Measurements from ENCODE around the gene SNIP1. TPM values are rescaled to one million over a fixed set of nuclear protein-coding genes. Genes with fewer than 3 reads are reported as not detected.
"Not testable (repeated sequence)": the region's sequence is repeated elsewhere in the genome, so short reads cannot be mapped to it uniquely, and the experiment has no call there.

Gene SNIP1
- total RNA-seq, 1 experiment from 2014 or later = 8.6 TPM

- Histone ChIP-seq H3K27ac (ENCODE audit: low read length) (no peak overlapping the region), H3K9me3 (ENCODE audit: low read length) (no peaks in the 10 kb centered on the region; the same call in 1 of the 2 replicates), H3K36me3 (ENCODE audit: insufficient read depth, low read length) (peaks cover 30% of the 10 kb centered on the region), H3K27me3 (ENCODE audit: low read length) (no peaks in the 10 kb centered on the region), H3K4me1 (ENCODE audit: low read length) (peaks cover 16% of the 10 kb centered on the region), H2AFZ (ENCODE audit: low read length) (no peak overlapping the region), H3K9ac (ENCODE audit: low read length) (no peak overlapping the region), H3K79me2 (ENCODE audit: low read length) (peaks cover 53% of the 10 kb centered on the region), H3K4me3 (ENCODE audit: low read length) (no peak overlapping the region), H3K4me2 (ENCODE audit: low read depth, low read length, poor library complexity, severe bottlenecking) (no peak overlapping the region), H4K20me1 (ENCODE audit: insufficient read depth, low read depth, low read length) (peaks cover 14% of the 10 kb centered on the region), H3K9me2 (replicated peaks; ENCODE audit: insufficient read depth, low read length) (no peaks in the 10 kb centered on the region)
- no peak for DNase-seq
These were observed 4.8 kb downstream of the SNIP1 start for GRCh38 chr1:37549341-37549740.

GRCh38 chr1:37545019-37545418 lies 9.1 kb downstream of the SNIP1 start:
- no peak overlapping the region for H3K4me2 ChIP-seq (ENCODE audit: low read depth, low read length, poor library complexity, severe bottlenecking)
- no peaks in the 10 kb centered on the region for H3K9me2 ChIP-seq (replicated peaks; ENCODE audit: insufficient read depth, low read length)

GRCh38 chr1:37544530-37544929 lies 9.6 kb downstream of the SNIP1 start:
- Histone ChIP-seq H3K9me3 (ENCODE audit: low read length) (no peaks in the 10 kb centered on the region), H3K36me3 (ENCODE audit: insufficient read depth, low read length) (peaks cover 19% of the 10 kb centered on the region), H2AFZ (ENCODE audit: low read length) (no peak overlapping the region), H4K20me1 (ENCODE audit: insufficient read depth, low read depth, low read length) (no peaks in the 10 kb centered on the region), H3K4me1 (ENCODE audit: low read length) (no peaks in the 10 kb centered on the region), H3K4me3 (ENCODE audit: low read length) (no peak overlapping the region), H3K27me3 (ENCODE audit: low read length) (no peaks in the 10 kb centered on the region), H3K9ac (ENCODE audit: low read length) (no peak overlapping the region), H3K79me2 (ENCODE audit: low read length) (peaks cover 12% of the 10 kb centered on the region), H3K4me2 (ENCODE audit: low read depth, low read length, poor library complexity, severe bottlenecking) (no peak overlapping the region), H3K9me2 (replicated peaks; ENCODE audit: insufficient read depth, low read length) (no peaks in the 10 kb centered on the region), H3K27ac (ENCODE audit: low read length) (no peak overlapping the region)
- no peak for DNase-seq

More at GRCh38 chr1:37545019-37545418, 9.1 kb downstream of the SNIP1 start:
- peaks cover 23% of the 10 kb centered on the region for H3K36me3 ChIP-seq (ENCODE audit: insufficient read depth, low read length)
- H3K79me2 ChIP-seq (ENCODE audit: low read length) = peaks cover 17% of the 10 kb centered on the region
- H4K20me1 ChIP-seq (ENCODE audit: insufficient read depth, low read depth, low read length) = no peaks in the 10 kb centered on the region
- no peaks in the 10 kb centered on the region for H3K4me1 ChIP-seq (ENCODE audit: low read length)
- no peaks in the 10 kb centered on the region for H3K9me3 ChIP-seq (ENCODE audit: low read length)
- H3K27ac ChIP-seq (ENCODE audit: low read length) = no peak overlapping the region
- H3K27me3 ChIP-seq (ENCODE audit: low read length) = no peaks in the 10 kb centered on the region
- DNase-seq = no peak
- H3K9ac ChIP-seq (ENCODE audit: low read length) = no peak overlapping the region
- no peak overlapping the region for H2AFZ ChIP-seq (ENCODE audit: low read length)
- H3K4me3 ChIP-seq (ENCODE audit: low read length) = no peak overlapping the region

GRCh38 chr1:37540036-37540785 lies 13.9 kb downstream of the SNIP1 start:
- no peaks in the 10 kb centered on the region for H3K9me3 ChIP-seq (ENCODE audit: low read length)
- peaks cover 20% of the 10 kb centered on the region; the same call in 1 of the 2 replicates for H3K36me3 ChIP-seq (ENCODE audit: insufficient read depth, low read length)
- H3K9ac ChIP-seq (ENCODE audit: low read length) = no peak overlapping the region
- H3K4me2 ChIP-seq (ENCODE audit: low read depth, low read length, poor library complexity, severe bottlenecking) = no peak overlapping the region
- H3K4me1 ChIP-seq (ENCODE audit: low read length) = no peaks in the 10 kb centered on the region
- no peaks in the 10 kb centered on the region for H3K27me3 ChIP-seq (ENCODE audit: low read length)
- H3K4me3 ChIP-seq (ENCODE audit: low read length) = no peak overlapping the region
- 0 out of 2 replicates have a peak, but pooled peaks cover 2% of the 10 kb centered on the region for H3K79me2 ChIP-seq (ENCODE audit: low read length)
- H4K20me1 ChIP-seq (ENCODE audit: insufficient read depth, low read depth, low read length) = 0 out of 2 replicates have a peak, but pooled peaks cover 4% of the 10 kb centered on the region
- no peak for DNase-seq
- H2AFZ ChIP-seq (ENCODE audit: low read length) = no peak overlapping the region
- no peak overlapping the region for H3K27ac ChIP-seq (ENCODE audit: low read length)
- no peaks in the 10 kb centered on the region for H3K9me2 ChIP-seq (replicated peaks; ENCODE audit: insufficient read depth, low read length)

GRCh38 chr1:37539154-37539553 lies 14.9 kb downstream of the SNIP1 start:
- DNase-seq = not testable (repeated sequence)
- peaks cover 18% of the 10 kb centered on the region; the same call in 1 of the 2 replicates for H3K36me3 ChIP-seq (ENCODE audit: insufficient read depth, low read length)

GRCh38 chr1:37537378-37537777 lies 16.7 kb downstream of the SNIP1 start:
- Histone ChIP-seq H3K4me2 (ENCODE audit: low read depth, low read length, poor library complexity, severe bottlenecking) (no peak overlapping the region), H3K36me3 (ENCODE audit: insufficient read depth, low read length) (peaks cover 18% of the 10 kb centered on the region; the same call in 1 of the 2 replicates), H3K27ac (ENCODE audit: low read length) (no peak overlapping the region), H3K27me3 (ENCODE audit: low read length) (no peaks in the 10 kb centered on the region), H2AFZ (ENCODE audit: low read length) (no peak overlapping the region), H3K4me3 (ENCODE audit: low read length) (no peak overlapping the region), H3K9ac (ENCODE audit: low read length) (no peak overlapping the region), H3K79me2 (ENCODE audit: low read length) (no peaks in the 10 kb centered on the region), H3K4me1 (ENCODE audit: low read length) (no peaks in the 10 kb centered on the region), H3K9me3 (ENCODE audit: low read length) (no peaks in the 10 kb centered on the region), H3K9me2 (replicated peaks; ENCODE audit: insufficient read depth, low read length) (no peaks in the 10 kb centered on the region), H4K20me1 (ENCODE audit: insufficient read depth, low read depth, low read length) (0 out of 2 replicates have a peak, but pooled peaks cover 4% of the 10 kb centered on the region)
- no peak for DNase-seq

More at GRCh38 chr1:37539154-37539553, 14.9 kb downstream of the SNIP1 start:
- H3K9me2 ChIP-seq (replicated peaks; ENCODE audit: insufficient read depth, low read length); H3K4me2 ChIP-seq (ENCODE audit: low read depth, low read length, poor library complexity, severe bottlenecking); H3K9me3 ChIP-seq (ENCODE audit: low read length); H3K79me2 ChIP-seq (ENCODE audit: low read length); H3K27ac ChIP-seq (ENCODE audit: low read length); H2AFZ ChIP-seq (ENCODE audit: low read length); H3K4me3 ChIP-seq (ENCODE audit: low read length); H3K27me3 ChIP-seq (ENCODE audit: low read length); H3K4me1 ChIP-seq (ENCODE audit: low read length); H3K9ac ChIP-seq (ENCODE audit: low read length); H4K20me1 ChIP-seq (ENCODE audit: insufficient read depth, low read depth, low read length): not testable (repeated sequence)

- H3K4me3 ChIP-seq (ENCODE audit: low read length) = no peak overlapping the region
- no peaks in the 10 kb centered on the region for H3K27me3 ChIP-seq (ENCODE audit: low read length)
- H3K4me2 ChIP-seq (ENCODE audit: low read depth, low read length, poor library complexity, severe bottlenecking) = no peak overlapping the region
- DNase-seq = no peak
- no peaks in the 10 kb centered on the region for H3K9me3 ChIP-seq (ENCODE audit: low read length)
- peaks cover 14% of the 10 kb centered on the region; the same call in 1 of the 2 replicates for H3K36me3 ChIP-seq (ENCODE audit: insufficient read depth, low read length)
- H3K4me1 ChIP-seq (ENCODE audit: low read length) = no peaks in the 10 kb centered on the region
- no peaks in the 10 kb centered on the region for H3K9me2 ChIP-seq (replicated peaks; ENCODE audit: insufficient read depth, low read length)
- H3K79me2 ChIP-seq (ENCODE audit: low read length) = no peaks in the 10 kb centered on the region
- H3K9ac ChIP-seq (ENCODE audit: low read length) = no peak overlapping the region
- 0 out of 2 replicates have a peak, but pooled peaks cover 4% of the 10 kb centered on the region for H4K20me1 ChIP-seq (ENCODE audit: insufficient read depth, low read depth, low read length)
- no peak overlapping the region for H2AFZ ChIP-seq (ENCODE audit: low read length)
- H3K27ac ChIP-seq (ENCODE audit: low read length) = no peak overlapping the region
These were observed 20.6 kb downstream of the SNIP1 start for GRCh38 chr1:37533317-37534093.
